GM12878 (cell line): ENCODE data around the gene TBC1D10B. TPM values are rescaled to one million over a fixed set of nuclear protein-coding genes. Genes with fewer than 3 reads are reported as not detected.

Experiments used
- CREB1 ChIP-seq: IDR thresholded peaks from 2 replicates; pipeline ENCODE4 v1.6.1; 2012; ENCODE audit warnings: low read depth, mild to moderate bottlenecking, inconsistent platforms
- EGR1 ChIP-seq, 2 experiments: IDR thresholded peaks; 1 replicate in 1 of 2; 2 replicates in 1 of 2; pipeline ENCODE4 v1.6.1; 2011 to 2012; ENCODE audit warnings: low read depth in 2 of 2, low read length in 2 of 2, borderline replicate concordance in 1 of 2, mild to moderate bottlenecking in 1 of 2, moderate library complexity in 1 of 2
- GATAD2B ChIP-seq: fragments of 450-650 bp; conservative IDR thresholded peaks from 2 replicates; pipeline ENCODE4 v1.6.1; 2017; ENCODE audit warnings: low read depth, mild to moderate bottlenecking, moderate library complexity
- HDAC2 ChIP-seq: fragments of 200-600 bp; sonication (generic); IDR thresholded peaks from 2 replicates; pipeline ENCODE4 v1.6.1; 2017
- IKZF1 ChIP-seq: fragments of 450-650 bp; conservative IDR thresholded peaks from 2 replicates; pipeline ENCODE4 v1.6.1; 2017; ENCODE audit warnings: antibody characterized with exemption, mild to moderate bottlenecking
- JUNB ChIP-seq: IDR thresholded peaks from 2 replicates; pipeline ENCODE4 v1.6.1; 2016; ENCODE audit warnings: antibody characterized with exemption, mild to moderate bottlenecking
- KAT2A ChIP-seq: conservative IDR thresholded peaks from 2 replicates; pipeline ENCODE4 v1.6.1; 2011; ENCODE audit warnings: low read depth, low read length; ENCODE audit not compliant: control insufficient read depth
- PAX8 ChIP-seq: fragments of 450-650 bp; IDR thresholded peaks from 2 replicates; pipeline ENCODE4 v1.6.1; 2017; ENCODE audit warnings: mild to moderate bottlenecking, moderate library complexity
- RCOR1 ChIP-seq: conservative IDR thresholded peaks from 2 replicates; pipeline ENCODE4 v1.6.1; 2012; ENCODE audit warnings: low read depth, low read length, improper control_type of control experiment
- SP1 ChIP-seq: IDR thresholded peaks from one replicate; pipeline ENCODE4 v1.6.1; 2011; ENCODE audit warnings: low read depth, low read length
- TCF12 ChIP-seq: IDR thresholded peaks from 2 replicates; pipeline ENCODE4 v1.6.1; 2011; ENCODE audit warnings: low read depth, mild to moderate bottlenecking, low read length
- ZBED1 ChIP-seq: IDR thresholded peaks from 2 replicates; pipeline ENCODE4 v1.6.1; 2016; ENCODE audit warnings: borderline replicate concordance
- ZNF622 ChIP-seq: fragments of 450-650 bp; IDR thresholded peaks from 2 replicates; pipeline ENCODE4 v1.6.1; 2017; ENCODE audit warnings: mild to moderate bottlenecking, inconsistent platforms
- polyA plus RNA-seq, 11 experiments: library from polyadenylated mRNA; depleted of rRNA in 4 of 11; unstranded in 6 of 11; stranded (reverse) in 5 of 11; fragments of >200 nt; fragmentation: Nextera tagmentation in 4 of 11; fragmentation: Illumina TruSeq in 1 of 11; extraction: Ambion mirVana in 4 of 11; extraction: Trizol in 1 of 11; gene quantifications; 1 replicate in 1 of 11; 2 replicates in 10 of 11; pipeline versions ENCODE4 v1.2.1 to v1.2.3, GENCODE V29; 2011 to 2016; ENCODE audit warnings: inconsistent platforms in 2 of 11, missing spikeins in 2 of 11, low read depth in 1 of 11
- total RNA-seq, 4 experiments: library from RNA; depleted of rRNA in 3 of 4; stranded (reverse); fragments of >200 nt in 3 of 4; fragmentation: Illumina TruSeq in 1 of 4; extraction: Trizol in 1 of 4; gene quantifications; 2 replicates each; pipeline versions ENCODE4 v1.2.1 to v1.2.3, GENCODE V29; 2013 to 2021
- TF ChIP-seq, protein P1 (sequence below): fragments of 450-650 bp; IDR thresholded peaks from 2 replicates; pipeline ENCODE4 v1.6.1; 2017; ENCODE audit warnings: low read depth, mild to moderate bottlenecking, moderate library complexity
- TF ChIP-seq, protein P2 (sequence below): fragments of 150-350 bp; IDR thresholded peaks from 2 replicates; pipeline ENCODE4 v1.6.1; 2014; ENCODE audit warnings: mild to moderate bottlenecking, low read depth, low read length
- TF ChIP-seq, protein P3 (sequence below): fragments of 450-650 bp; IDR thresholded peaks from 2 replicates; pipeline ENCODE4 v1.6.1; 2017; ENCODE audit warnings: mild to moderate bottlenecking, low read depth, inconsistent platforms; ENCODE audit not compliant: poor library complexity, severe bottlenecking
- TF ChIP-seq, protein P4 (sequence below): fragments of 450-650 bp; IDR thresholded peaks from 2 replicates; pipeline ENCODE4 v1.6.1; 2016; ENCODE audit warnings: mild to moderate bottlenecking, moderate library complexity, borderline replicate concordance
- TF ChIP-seq, protein P5 (sequence below): IDR thresholded peaks from 2 replicates; pipeline ENCODE4 v1.6.1; 2012; ENCODE audit warnings: low read length, inconsistent platforms
- TF ChIP-seq, protein P6 (sequence below): IDR thresholded peaks from 2 replicates; pipeline ENCODE4 v1.6.1; 2011; ENCODE audit warnings: low read depth, mild to moderate bottlenecking, low read length, moderate library complexity, borderline replicate concordance; ENCODE audit errors: extremely low read depth

TBC1D10B gene
- total and polyA plus RNA-seq, 10 of the 15 experiments (the other 5 are each of a cell fraction or from before 2014, with no cell fraction given), result 2.2 to 51.2 (median 11.6) TPM

DNA sequence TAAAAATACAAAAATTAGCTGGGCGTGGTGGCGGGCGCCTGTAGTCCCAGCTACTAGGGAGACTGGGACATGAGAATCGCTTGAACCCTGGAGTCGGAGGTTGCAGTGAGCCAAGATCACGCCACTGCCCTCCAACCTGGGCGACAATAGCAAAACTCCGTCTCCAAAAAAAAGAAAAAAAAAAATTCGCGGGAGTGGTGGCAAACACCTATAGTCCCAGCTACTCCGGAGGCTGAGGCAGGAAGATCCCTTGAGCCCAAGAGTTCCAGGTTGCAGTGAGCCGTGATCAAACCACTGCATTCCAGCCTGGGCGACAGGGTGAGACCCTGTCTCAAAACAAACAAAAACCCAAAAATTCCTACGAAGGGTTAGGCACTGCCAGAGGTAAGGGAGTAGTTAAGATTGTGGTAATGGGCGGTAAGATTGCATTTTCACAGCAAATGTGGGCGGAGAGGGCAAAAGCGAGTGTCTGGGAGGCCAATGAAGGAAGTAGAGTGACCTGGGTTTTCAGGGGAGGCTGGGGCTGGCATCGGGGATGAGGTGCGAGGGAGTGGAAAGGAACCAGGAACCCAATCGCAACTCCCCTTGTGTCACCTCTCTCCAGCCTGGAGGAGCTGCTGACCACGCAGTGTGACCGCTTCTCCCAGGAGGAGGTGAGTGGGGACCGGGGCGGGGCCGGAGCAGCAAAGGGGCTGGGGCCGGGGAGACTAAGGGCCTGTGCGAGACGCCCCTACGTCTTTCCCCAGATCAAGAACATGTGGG is 6.9 kb upstream of the TBC1D10B start (continued):
- TF ChIP-seq, protein P1, sequence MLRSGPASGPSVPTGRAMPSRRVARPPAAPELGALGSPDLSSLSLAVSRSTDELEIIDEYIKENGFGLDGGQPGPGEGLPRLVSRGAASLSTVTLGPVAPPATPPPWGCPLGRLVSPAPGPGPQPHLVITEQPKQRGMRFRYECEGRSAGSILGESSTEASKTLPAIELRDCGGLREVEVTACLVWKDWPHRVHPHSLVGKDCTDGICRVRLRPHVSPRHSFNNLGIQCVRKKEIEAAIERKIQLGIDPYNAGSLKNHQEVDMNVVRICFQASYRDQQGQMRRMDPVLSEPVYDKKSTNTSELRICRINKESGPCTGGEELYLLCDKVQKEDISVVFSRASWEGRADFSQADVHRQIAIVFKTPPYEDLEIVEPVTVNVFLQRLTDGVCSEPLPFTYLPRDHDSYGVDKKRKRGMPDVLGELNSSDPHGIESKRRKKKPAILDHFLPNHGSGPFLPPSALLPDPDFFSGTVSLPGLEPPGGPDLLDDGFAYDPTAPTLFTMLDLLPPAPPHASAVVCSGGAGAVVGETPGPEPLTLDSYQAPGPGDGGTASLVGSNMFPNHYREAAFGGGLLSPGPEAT, result no peak; the same call in 1 of the 2 replicates
- TF ChIP-seq JUNB, result no peak
- TF ChIP-seq ZNF622, result no peak
- no peak for TF ChIP-seq SP1
- TF ChIP-seq, protein P2, sequence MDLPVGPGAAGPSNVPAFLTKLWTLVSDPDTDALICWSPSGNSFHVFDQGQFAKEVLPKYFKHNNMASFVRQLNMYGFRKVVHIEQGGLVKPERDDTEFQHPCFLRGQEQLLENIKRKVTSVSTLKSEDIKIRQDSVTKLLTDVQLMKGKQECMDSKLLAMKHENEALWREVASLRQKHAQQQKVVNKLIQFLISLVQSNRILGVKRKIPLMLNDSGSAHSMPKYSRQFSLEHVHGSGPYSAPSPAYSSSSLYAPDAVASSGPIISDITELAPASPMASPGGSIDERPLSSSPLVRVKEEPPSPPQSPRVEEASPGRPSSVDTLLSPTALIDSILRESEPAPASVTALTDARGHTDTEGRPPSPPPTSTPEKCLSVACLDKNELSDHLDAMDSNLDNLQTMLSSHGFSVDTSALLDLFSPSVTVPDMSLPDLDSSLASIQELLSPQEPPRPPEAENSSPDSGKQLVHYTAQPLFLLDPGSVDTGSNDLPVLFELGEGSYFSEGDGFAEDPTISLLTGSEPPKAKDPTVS, result no peak
- TF ChIP-seq, protein P3, sequence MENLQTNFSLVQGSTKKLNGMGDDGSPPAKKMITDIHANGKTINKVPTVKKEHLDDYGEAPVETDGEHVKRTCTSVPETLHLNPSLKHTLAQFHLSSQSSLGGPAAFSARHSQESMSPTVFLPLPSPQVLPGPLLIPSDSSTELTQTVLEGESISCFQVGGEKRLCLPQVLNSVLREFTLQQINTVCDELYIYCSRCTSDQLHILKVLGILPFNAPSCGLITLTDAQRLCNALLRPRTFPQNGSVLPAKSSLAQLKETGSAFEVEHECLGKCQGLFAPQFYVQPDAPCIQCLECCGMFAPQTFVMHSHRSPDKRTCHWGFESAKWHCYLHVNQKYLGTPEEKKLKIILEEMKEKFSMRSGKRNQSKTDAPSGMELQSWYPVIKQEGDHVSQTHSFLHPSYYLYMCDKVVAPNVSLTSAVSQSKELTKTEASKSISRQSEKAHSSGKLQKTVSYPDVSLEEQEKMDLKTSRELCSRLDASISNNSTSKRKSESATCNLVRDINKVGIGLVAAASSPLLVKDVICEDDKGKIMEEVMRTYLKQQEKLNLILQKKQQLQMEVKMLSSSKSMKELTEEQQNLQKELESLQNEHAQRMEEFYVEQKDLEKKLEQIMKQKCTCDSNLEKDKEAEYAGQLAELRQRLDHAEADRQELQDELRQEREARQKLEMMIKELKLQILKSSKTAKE, result no peak
- TF ChIP-seq, protein P4, sequence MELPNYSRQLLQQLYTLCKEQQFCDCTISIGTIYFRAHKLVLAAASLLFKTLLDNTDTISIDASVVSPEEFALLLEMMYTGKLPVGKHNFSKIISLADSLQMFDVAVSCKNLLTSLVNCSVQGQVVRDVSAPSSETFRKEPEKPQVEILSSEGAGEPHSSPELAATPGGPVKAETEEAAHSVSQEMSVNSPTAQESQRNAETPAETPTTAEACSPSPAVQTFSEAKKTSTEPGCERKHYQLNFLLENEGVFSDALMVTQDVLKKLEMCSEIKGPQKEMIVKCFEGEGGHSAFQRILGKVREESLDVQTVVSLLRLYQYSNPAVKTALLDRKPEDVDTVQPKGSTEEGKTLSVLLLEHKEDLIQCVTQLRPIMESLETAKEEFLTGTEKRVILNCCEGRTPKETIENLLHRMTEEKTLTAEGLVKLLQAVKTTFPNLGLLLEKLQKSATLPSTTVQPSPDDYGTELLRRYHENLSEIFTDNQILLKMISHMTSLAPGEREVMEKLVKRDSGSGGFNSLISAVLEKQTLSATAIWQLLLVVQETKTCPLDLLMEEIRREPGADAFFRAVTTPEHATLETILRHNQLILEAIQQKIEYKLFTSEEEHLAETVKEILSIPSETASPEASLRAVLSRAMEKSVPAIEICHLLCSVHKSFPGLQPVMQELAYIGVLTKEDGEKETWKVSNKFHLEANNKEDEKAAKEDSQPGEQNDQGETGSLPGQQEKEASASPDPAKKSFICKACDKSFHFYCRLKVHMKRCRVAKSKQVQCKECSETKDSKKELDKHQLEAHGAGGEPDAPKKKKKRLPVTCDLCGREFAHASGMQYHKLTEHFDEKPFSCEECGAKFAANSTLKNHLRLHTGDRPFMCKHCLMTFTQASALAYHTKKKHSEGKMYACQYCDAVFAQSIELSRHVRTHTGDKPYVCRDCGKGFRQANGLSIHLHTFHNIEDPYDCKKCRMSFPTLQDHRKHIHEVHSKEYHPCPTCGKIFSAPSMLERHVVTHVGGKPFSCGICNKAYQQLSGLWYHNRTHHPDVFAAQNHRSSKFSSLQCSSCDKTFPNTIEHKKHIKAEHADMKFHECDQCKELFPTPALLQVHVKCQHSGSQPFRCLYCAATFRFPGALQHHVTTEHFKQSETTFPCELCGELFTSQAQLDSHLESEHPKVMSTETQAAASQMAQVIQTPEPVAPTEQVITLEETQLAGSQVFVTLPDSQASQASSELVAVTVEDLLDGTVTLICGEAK, result no peak
- TF ChIP-seq, protein P5, sequence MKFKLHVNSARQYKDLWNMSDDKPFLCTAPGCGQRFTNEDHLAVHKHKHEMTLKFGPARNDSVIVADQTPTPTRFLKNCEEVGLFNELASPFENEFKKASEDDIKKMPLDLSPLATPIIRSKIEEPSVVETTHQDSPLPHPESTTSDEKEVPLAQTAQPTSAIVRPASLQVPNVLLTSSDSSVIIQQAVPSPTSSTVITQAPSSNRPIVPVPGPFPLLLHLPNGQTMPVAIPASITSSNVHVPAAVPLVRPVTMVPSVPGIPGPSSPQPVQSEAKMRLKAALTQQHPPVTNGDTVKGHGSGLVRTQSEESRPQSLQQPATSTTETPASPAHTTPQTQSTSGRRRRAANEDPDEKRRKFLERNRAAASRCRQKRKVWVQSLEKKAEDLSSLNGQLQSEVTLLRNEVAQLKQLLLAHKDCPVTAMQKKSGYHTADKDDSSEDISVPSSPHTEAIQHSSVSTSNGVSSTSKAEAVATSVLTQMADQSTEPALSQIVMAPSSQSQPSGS, result no peak
- peak; percentile 30; the same call in 1 of the 2 replicates for TF ChIP-seq IKZF1
- no peak for TF ChIP-seq TCF12
- no peak for TF ChIP-seq PAX8
- TF ChIP-seq GATAD2B, result no peak
- TF ChIP-seq EGR1 (IDR thresholded peaks at IDR 0.05; ENCODE audit: borderline replicate concordance in 1 of 2, low read depth in 2 of 2, low read length in 2 of 2), result peak in 1 of 2 experiments; percentile 93; a peak in 2 of 3 replicates
- no peak for TF ChIP-seq HDAC2
- no peak for TF ChIP-seq KAT2A
- no peak for TF ChIP-seq RCOR1
- no peak for TF ChIP-seq CREB1
- TF ChIP-seq ZBED1, result no peak; the same call in 1 of the 2 replicates
- TF ChIP-seq, protein P6, sequence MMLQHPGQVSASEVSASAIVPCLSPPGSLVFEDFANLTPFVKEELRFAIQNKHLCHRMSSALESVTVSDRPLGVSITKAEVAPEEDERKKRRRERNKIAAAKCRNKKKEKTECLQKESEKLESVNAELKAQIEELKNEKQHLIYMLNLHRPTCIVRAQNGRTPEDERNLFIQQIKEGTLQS, result no peak
